ENCODE measurements around the gene CCRL2. TPM values are rescaled to one million over a fixed set of nuclear protein-coding genes. Genes with fewer than 3 reads are reported as not detected.

Gene CCRL2
- total RNA-seq, 1 experiment from 2014 or later, result not detected

DNA sequence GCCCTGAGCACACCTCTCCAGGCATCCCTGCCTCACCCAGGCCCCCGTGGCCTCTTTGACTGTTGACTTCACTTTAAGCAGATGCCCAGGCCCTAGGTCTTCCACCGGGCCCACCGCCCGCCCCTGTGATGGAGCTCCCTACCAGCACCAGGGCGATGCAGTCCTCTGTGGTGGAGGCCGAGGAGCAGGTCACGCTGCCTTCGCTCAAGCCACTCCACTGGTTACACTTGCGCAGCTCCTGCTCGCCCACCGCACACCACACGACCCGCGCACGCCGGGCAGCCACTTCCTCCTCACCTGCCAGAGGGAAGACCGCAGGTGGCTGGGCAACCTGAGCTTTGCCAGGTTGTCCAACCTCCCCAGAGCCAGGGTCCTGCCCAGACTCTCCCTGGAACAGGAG lies 41.7 kb downstream of the CCRL2 start:
- no peak overlapping the region for H3K27ac Mint-ChIP-seq (ENCODE audit: unreplicated experiment)
- no peaks in the 10 kb centered on the region for H3K4me1 Mint-ChIP-seq (ENCODE audit: low read depth, unreplicated experiment)
- no TSS peak for BruUV-seq (replicated peaks)
- H3K27me3 Mint-ChIP-seq (ENCODE audit: unreplicated experiment), result peaks cover 64% of the 10 kb centered on the region
- H3K36me3 Mint-ChIP-seq (ENCODE audit: insufficient read depth, unreplicated experiment), result no peaks in the 10 kb centered on the region
- TF ChIP-seq, protein P1, sequence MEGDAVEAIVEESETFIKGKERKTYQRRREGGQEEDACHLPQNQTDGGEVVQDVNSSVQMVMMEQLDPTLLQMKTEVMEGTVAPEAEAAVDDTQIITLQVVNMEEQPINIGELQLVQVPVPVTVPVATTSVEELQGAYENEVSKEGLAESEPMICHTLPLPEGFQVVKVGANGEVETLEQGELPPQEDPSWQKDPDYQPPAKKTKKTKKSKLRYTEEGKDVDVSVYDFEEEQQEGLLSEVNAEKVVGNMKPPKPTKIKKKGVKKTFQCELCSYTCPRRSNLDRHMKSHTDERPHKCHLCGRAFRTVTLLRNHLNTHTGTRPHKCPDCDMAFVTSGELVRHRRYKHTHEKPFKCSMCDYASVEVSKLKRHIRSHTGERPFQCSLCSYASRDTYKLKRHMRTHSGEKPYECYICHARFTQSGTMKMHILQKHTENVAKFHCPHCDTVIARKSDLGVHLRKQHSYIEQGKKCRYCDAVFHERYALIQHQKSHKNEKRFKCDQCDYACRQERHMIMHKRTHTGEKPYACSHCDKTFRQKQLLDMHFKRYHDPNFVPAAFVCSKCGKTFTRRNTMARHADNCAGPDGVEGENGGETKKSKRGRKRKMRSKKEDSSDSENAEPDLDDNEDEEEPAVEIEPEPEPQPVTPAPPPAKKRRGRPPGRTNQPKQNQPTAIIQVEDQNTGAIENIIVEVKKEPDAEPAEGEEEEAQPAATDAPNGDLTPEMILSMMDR (IDR thresholded peaks at IDR 0.05; ENCODE audit: unreplicated experiment), result no peak
- no peak overlapping the region for H3K4me3 Mint-ChIP-seq (ENCODE audit: low read depth, unreplicated experiment)
- intact Hi-C loops (cut with micrococcal nuclease; ENCODE audit: unreplicated experiment), result no loop called here
- CTCF ChIA-PET, result no interaction called here
- no peaks in the 10 kb centered on the region for H3K9me3 Mint-ChIP-seq (ENCODE audit: low read depth, unreplicated experiment)
- no peak for DNase-seq

DNA sequence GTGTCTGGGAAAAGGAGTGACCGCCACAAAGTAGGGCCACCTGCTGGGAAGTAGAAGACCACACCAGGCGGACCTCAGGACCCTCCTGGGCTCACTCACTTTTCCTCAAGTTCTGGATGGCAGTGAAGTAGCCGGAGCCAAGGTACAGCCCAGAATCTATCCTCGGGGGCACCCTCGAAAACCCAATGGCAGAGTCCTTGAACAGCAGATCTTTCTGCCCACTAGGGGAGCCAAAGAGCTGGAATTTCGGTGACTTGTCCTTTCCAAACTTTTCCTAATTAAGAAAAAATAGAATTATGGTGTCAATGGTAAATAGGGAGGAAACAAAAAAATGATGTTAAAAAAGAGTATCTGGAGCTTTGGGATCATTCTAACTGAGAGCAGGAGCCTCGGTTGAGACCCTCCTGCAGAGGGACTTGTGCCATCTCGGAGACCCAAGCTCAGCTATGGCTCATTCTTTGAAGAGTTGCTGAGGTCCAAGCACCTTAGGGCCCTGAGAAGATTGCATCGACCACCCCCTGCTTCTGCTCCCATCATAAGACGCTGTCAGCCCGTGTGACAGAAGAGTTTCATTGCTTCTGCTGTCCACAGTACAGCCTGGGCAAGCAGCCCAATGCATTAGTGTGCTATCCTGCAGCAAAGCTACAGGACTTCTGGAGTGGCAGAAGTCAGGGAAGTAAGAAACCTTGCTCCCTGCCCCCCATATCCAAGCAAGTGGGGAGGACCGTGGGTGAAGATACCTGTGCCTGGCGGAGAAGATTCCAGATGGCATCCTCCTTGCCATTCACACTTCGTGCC lies 42.9 kb downstream of the CCRL2 start:
- no peaks in the 10 kb centered on the region for H3K36me3 Mint-ChIP-seq (ENCODE audit: insufficient read depth, unreplicated experiment)
- CTCF ChIA-PET, result interaction anchor here (0.7 to 1.3 kb wide), 4 partner anchors 12 to 180 kb away, joined by 3 to 5 read pairs (median 4); no protein-coding TSS in a partner anchor
- intact Hi-C loops (cut with micrococcal nuclease; ENCODE audit: unreplicated experiment), result loop anchor here (1.0 kb wide), 1 partner anchor 24 kb away; no protein-coding TSS in a partner anchor
- H3K27me3 Mint-ChIP-seq (ENCODE audit: unreplicated experiment), result peaks cover 77% of the 10 kb centered on the region
- peak; percentile 35 for DNase-seq
- no TSS peak for BruUV-seq (replicated peaks)
- no peaks in the 10 kb centered on the region for H3K9me3 Mint-ChIP-seq (ENCODE audit: low read depth, unreplicated experiment)
- H3K4me1 Mint-ChIP-seq (ENCODE audit: low read depth, unreplicated experiment), result no peaks in the 10 kb centered on the region
- H3K27ac Mint-ChIP-seq (ENCODE audit: unreplicated experiment), result no peak overlapping the region
- TF ChIP-seq, protein P1 (IDR thresholded peaks at IDR 0.05; ENCODE audit: unreplicated experiment), result no peak
- H3K4me3 Mint-ChIP-seq (ENCODE audit: low read depth, unreplicated experiment), result no peak overlapping the region

DNA sequence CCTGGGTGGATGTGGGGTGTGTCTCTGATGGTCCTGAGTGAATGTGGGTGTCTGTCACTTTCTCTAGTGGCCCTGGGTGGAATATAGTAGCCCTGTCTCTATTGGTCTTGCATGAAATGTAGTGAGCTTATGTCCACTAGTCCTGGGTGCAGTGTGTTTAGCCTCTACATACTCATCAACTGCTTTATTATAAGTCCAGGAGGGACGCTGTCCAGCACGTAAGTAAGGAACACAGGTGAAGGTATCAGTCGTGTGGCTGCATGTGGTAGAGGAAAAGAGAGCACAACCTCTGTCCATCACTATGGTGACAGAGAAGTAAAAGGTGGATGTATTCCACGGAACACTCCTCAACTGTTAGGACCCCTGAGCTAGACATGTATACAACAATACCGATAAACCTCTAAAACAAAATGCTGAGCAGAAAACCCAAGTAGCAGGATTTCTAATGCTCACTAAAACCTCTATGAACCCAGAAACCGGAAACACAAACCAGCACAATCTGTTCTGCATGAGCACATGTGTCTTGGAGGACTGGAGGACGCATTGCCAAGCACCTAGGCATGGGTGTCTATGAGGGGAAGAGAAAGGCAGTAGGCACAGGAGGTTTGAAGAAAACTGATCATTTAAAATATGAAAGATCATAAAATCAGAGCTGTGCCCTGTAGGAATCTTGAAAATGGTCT lies 46.6 kb downstream of the CCRL2 start:
- TF ChIP-seq, protein P1 (IDR thresholded peaks at IDR 0.05; ENCODE audit: unreplicated experiment), result no peak
- H3K4me1 Mint-ChIP-seq (ENCODE audit: low read depth, unreplicated experiment), result no peaks in the 10 kb centered on the region
- H3K9me3 Mint-ChIP-seq (ENCODE audit: low read depth, unreplicated experiment), result no peaks in the 10 kb centered on the region
- no peak for DNase-seq
- intact Hi-C loops (cut with micrococcal nuclease; ENCODE audit: unreplicated experiment), result no loop called here
- CTCF ChIA-PET, result no interaction called here
- BruUV-seq (replicated peaks), result no TSS peak
- H3K27me3 Mint-ChIP-seq (ENCODE audit: unreplicated experiment), result peaks cover 70% of the 10 kb centered on the region
- H3K36me3 Mint-ChIP-seq (ENCODE audit: insufficient read depth, unreplicated experiment), result no peaks in the 10 kb centered on the region
- no peak overlapping the region for H3K27ac Mint-ChIP-seq (ENCODE audit: unreplicated experiment)
- no peak overlapping the region for H3K4me3 Mint-ChIP-seq (ENCODE audit: low read depth, unreplicated experiment)

DNA sequence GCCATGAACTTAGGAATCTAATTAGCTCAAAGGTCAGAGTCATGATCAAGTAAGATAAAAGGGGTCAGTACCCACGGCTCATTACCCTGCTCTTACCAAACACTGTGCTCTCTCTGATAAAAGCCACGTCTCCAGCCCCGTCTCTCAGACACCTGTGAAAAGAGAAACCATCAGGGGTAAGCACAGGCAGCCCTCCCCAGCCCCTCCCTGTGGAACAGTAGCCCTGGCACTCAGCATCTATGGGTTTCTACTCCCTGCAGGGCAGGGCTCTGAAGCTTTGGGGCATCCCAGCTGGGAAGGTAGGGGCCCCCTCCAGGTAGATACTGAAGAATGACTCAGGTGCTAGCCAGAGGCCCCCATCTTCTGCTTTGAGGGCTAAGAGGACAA lies 47.1 kb downstream of the CCRL2 start:
- intact Hi-C loops (cut with micrococcal nuclease; ENCODE audit: unreplicated experiment), result no loop called here
- CTCF ChIA-PET, result interaction anchor here (0.6 kb wide), 1 partner anchor 1107 kb away, joined by 3 read pairs; no protein-coding TSS in a partner anchor
- Mint-ChIP-seq H3K4me3 (ENCODE audit: low read depth, unreplicated experiment) (no peak overlapping the region), H3K9me3 (ENCODE audit: low read depth, unreplicated experiment) (no peaks in the 10 kb centered on the region), H3K4me1 (ENCODE audit: low read depth, unreplicated experiment) (no peaks in the 10 kb centered on the region), H3K36me3 (ENCODE audit: insufficient read depth, unreplicated experiment) (no peaks in the 10 kb centered on the region), H3K27me3 (ENCODE audit: unreplicated experiment) (peaks cover 69% of the 10 kb centered on the region), H3K27ac (ENCODE audit: unreplicated experiment) (no peak overlapping the region)
- no peak for DNase-seq
- TF ChIP-seq, protein P1 (IDR thresholded peaks at IDR 0.05; ENCODE audit: unreplicated experiment), result no peak
- BruUV-seq (replicated peaks), result no TSS peak
